GM23248 (cell line): ENCODE measurements around the gene KRCC1. TPM values are rescaled to one million over a fixed set of nuclear protein-coding genes. Genes with fewer than 3 reads are reported as not detected.

Experiments
- DNase-seq: peaks from one replicate; pipeline ENCODE4 v3.0.0-alpha.2; 2015
- H2AFZ ChIP-seq: fragments of 200-600 bp; sonication (generic); 2 replicates; pipeline ENCODE4 v1.6.1; 2016; ENCODE audit warnings: antibody characterized with exemption
- H3F3A ChIP-seq: fragments of 200-600 bp; sonication (generic); 2 replicates; pipeline ENCODE4 v1.6.1; 2016; ENCODE audit warnings: mild to moderate bottlenecking, antibody characterized with exemption, mixed run types; ENCODE audit not compliant: insufficient read depth
- H3K27ac ChIP-seq: fragments of 200-600 bp; sonication (generic); 2 replicates; pipeline ENCODE4 v1.5.1; 2016; ENCODE audit warnings: mild to moderate bottlenecking
- H3K27me3 ChIP-seq: fragments of 200-600 bp; sonication (generic); replicated peaks from 2 replicates; pipeline ENCODE4 v1.6.1; 2016; ENCODE audit warnings: mild to moderate bottlenecking; ENCODE audit not compliant: insufficient read depth
- H3K36me3 ChIP-seq: fragments of 200-600 bp; sonication (generic); 2 replicates; pipeline ENCODE4 v1.6.1; 2016; ENCODE audit warnings: low read depth, mild to moderate bottlenecking
- H3K4me1 ChIP-seq: fragments of 200-600 bp; sonication (generic); 2 replicates; pipeline ENCODE4 v1.6.1; 2016; ENCODE audit warnings: mild to moderate bottlenecking; ENCODE audit not compliant: insufficient read depth
- H3K4me2 ChIP-seq: fragments of 200-600 bp; sonication (generic); one replicate; pipeline ENCODE4 v1.6.1; 2016; ENCODE audit warnings: mild to moderate bottlenecking; ENCODE audit not compliant: unreplicated experiment
- H3K4me3 ChIP-seq: fragments of 200-600 bp; sonication (generic); 2 replicates; pipeline ENCODE4 v1.5.1; 2016; ENCODE audit warnings: mild to moderate bottlenecking
- H3K79me2 ChIP-seq: fragments of 200-600 bp; sonication (generic); 2 replicates; pipeline ENCODE4 v1.6.1; 2016; ENCODE audit warnings: mild to moderate bottlenecking; ENCODE audit not compliant: insufficient read depth
- H3K9ac ChIP-seq: fragments of 200-600 bp; sonication (generic); 2 replicates; pipeline ENCODE4 v1.6.1; 2016; ENCODE audit warnings: mild to moderate bottlenecking
- H3K9me2 ChIP-seq: fragments of 200-600 bp; sonication (generic); 2 replicates; pipeline ENCODE4 v1.6.1; 2016; ENCODE audit warnings: mixed run types, mild to moderate bottlenecking, moderate library complexity; ENCODE audit not compliant: insufficient read depth
- H3K9me3 ChIP-seq: fragments of 200-600 bp; sonication (generic); one replicate; pipeline ENCODE4 v1.6.1; 2017; ENCODE audit warnings: low read depth
- H4K20me1 ChIP-seq: fragments of 200-600 bp; sonication (generic); 2 replicates; pipeline ENCODE4 v1.6.0; 2016; ENCODE audit not compliant: insufficient read depth
- EZH2 ChIP-seq: fragments of 200-600 bp; sonication (generic); IDR thresholded peaks from 2 replicates; pipeline ENCODE4 v1.6.1; 2018; ENCODE audit warnings: antibody characterized with exemption, mild to moderate bottlenecking; ENCODE audit not compliant: insufficient read depth, poor library complexity, severe bottlenecking
- EZH2phosphoT487 ChIP-seq: fragments of 200-600 bp; sonication (generic); IDR thresholded peaks from 2 replicates; pipeline ENCODE4 v1.6.1; 2018; ENCODE audit warnings: antibody characterized with exemption, moderate library complexity, mild to moderate bottlenecking, low read depth; ENCODE audit not compliant: insufficient read depth
- WGBS, 2 experiments: methylation state at CpG; one replicate each; pipeline ENCODE4 v1.1.6; 2015 to 2017; ENCODE audit warnings: low lambda C conversion rate in 2 of 2, low coverage in 1 of 2; ENCODE audit errors: missing lambda C conversion rate in 2 of 2; 5-methylcytosine and 5-hydroxymethylcytosine counted together
- in situ Hi-C: fragments of 300-500 bp; cut with MboI; formaldehyde crosslinking; loops from 2 replicates; pipeline ENCODE4 v1.15.0; 2020
- polyA plus RNA-seq: library from polyadenylated mRNA; unstranded; fragments of >200 nt; fragmentation: Nextera tagmentation; extraction: Ambion mirVana; gene quantifications from 2 replicates; pipeline ENCODE4 v1.2.1, GENCODE V29; 2016
- total RNA-seq: library from RNA; depleted of rRNA; stranded (reverse); fragments of >200 nt; shearing (Covaris generic); gene quantifications from 2 replicates; pipeline ENCODE4 v1.2.3, GENCODE V29; 2014

Gene KRCC1
- total and polyA plus RNA-seq, 2 experiments from 2014 or later, result 33.1 to 41.3 TPM

GRCh38 chr2:88074150-88074549, 18.6 kb upstream of the KRCC1 start:
- DNase-seq, result no peak
- Histone ChIP-seq H3K27ac (no peak overlapping the region), H3K4me3 (no peak overlapping the region), H3F3A (peaks cover 4% of the 10 kb centered on the region; the same call in 1 of the 2 replicates), H3K4me1 (peaks cover 6% of the 10 kb centered on the region), H3K36me3 (no peaks in the 10 kb centered on the region), H3K9me2 (no peaks in the 10 kb centered on the region), H3K79me2 (no peaks in the 10 kb centered on the region), H3K9me3 (no peaks in the 10 kb centered on the region), H4K20me1 (no peaks in the 10 kb centered on the region), H3K27me3 (no peaks in the 10 kb centered on the region), H2AFZ (no peak overlapping the region), H3K4me2 (no peak overlapping the region), H3K9ac (no peak overlapping the region)
- TF ChIP-seq EZH2, result no peak
- TF ChIP-seq EZH2phosphoT487, result no peak
- in situ Hi-C loops, result no loop called here

GRCh38 chr2:88071365-88071764, 15.8 kb upstream of the KRCC1 start:
- no peak for DNase-seq
- H3K27ac ChIP-seq, result no peak overlapping the region
- peaks cover 6% of the 10 kb centered on the region for H3K4me1 ChIP-seq
- H3K36me3 ChIP-seq, result no peaks in the 10 kb centered on the region
- H3K9ac ChIP-seq, result no peak overlapping the region
- no peaks in the 10 kb centered on the region for H3K79me2 ChIP-seq
- H3K4me3 ChIP-seq, result no peak overlapping the region
- in situ Hi-C loops, result no loop called here
- H2AFZ ChIP-seq, result no peak overlapping the region
- peaks cover 4% of the 10 kb centered on the region; the same call in 1 of the 2 replicates for H3F3A ChIP-seq
- TF ChIP-seq EZH2phosphoT487 (no peak), EZH2 (no peak)
- 69 to 71% methylated on average over 2 of the region's 2 CpGs for WGBS, 2 experiments
- H3K27me3 ChIP-seq, result no peaks in the 10 kb centered on the region; the same call in 1 of the 2 replicates
- no peaks in the 10 kb centered on the region for H4K20me1 ChIP-seq
- H3K4me2 ChIP-seq, result no peak overlapping the region
- no peaks in the 10 kb centered on the region for H3K9me3 ChIP-seq
- H3K9me2 ChIP-seq, result no peaks in the 10 kb centered on the region

GRCh38 chr2:88070055-88070454, 14.5 kb upstream of the KRCC1 start:
- peaks cover under 1% of the 10 kb centered on the region; the same call in 1 of the 2 replicates for H3K4me1 ChIP-seq
- in situ Hi-C loops, result no loop called here
- H3K27ac ChIP-seq, result no peak overlapping the region
- H4K20me1 ChIP-seq, result no peaks in the 10 kb centered on the region
- 76 to 79% methylated on average over 1 of the region's 1 CpG for WGBS, 2 experiments
- H3K9ac ChIP-seq, result no peak overlapping the region
- H3K36me3 ChIP-seq, result no peaks in the 10 kb centered on the region
- DNase-seq, result no peak
- no peaks in the 10 kb centered on the region for H3K9me2 ChIP-seq
- no peaks in the 10 kb centered on the region for H3K9me3 ChIP-seq
- no peak for TF ChIP-seq EZH2phosphoT487
- TF ChIP-seq EZH2, result no peak
- peaks cover under 1% of the 10 kb centered on the region; the same call in 1 of the 2 replicates for H3F3A ChIP-seq
- H3K79me2 ChIP-seq, result no peaks in the 10 kb centered on the region
- no peak overlapping the region for H3K4me3 ChIP-seq
- H3K4me2 ChIP-seq, result no peak overlapping the region
- no peak overlapping the region for H2AFZ ChIP-seq
- H3K27me3 ChIP-seq, result no peaks in the 10 kb centered on the region; the same call in 1 of the 2 replicates

- no peak overlapping the region for H3K4me3 ChIP-seq
- no peak overlapping the region for H3K4me2 ChIP-seq
- no peaks in the 10 kb centered on the region for H3K79me2 ChIP-seq
- no peaks in the 10 kb centered on the region for H3K36me3 ChIP-seq
- in situ Hi-C loops, result no loop called here
- no peak overlapping the region for H3K9ac ChIP-seq
- H3K9me3 ChIP-seq, result no peaks in the 10 kb centered on the region
- no peak overlapping the region for H3K27ac ChIP-seq
- no peaks in the 10 kb centered on the region for H4K20me1 ChIP-seq
- no peak overlapping the region for H2AFZ ChIP-seq
- no peaks in the 10 kb centered on the region; the same call in 1 of the 2 replicates for H3K27me3 ChIP-seq
- H3K9me2 ChIP-seq, result no peaks in the 10 kb centered on the region
- no peaks in the 10 kb centered on the region for H3F3A ChIP-seq
- H3K4me1 ChIP-seq, result no peaks in the 10 kb centered on the region
- no peak for DNase-seq
- TF ChIP-seq EZH2 (no peak), EZH2phosphoT487 (no peak)
These were observed 13.5 kb upstream of the KRCC1 start for GRCh38 chr2:88069117-88069516.

GRCh38 chr2:88068044-88068443, 12.5 kb upstream of the KRCC1 start:
- no peak for DNase-seq
- no peak overlapping the region for H2AFZ ChIP-seq
- H3K9me2 ChIP-seq, result no peaks in the 10 kb centered on the region
- TF ChIP-seq EZH2phosphoT487, result no peak
- TF ChIP-seq EZH2, result no peak
- no peaks in the 10 kb centered on the region for H3K36me3 ChIP-seq
- no peaks in the 10 kb centered on the region for H3K9me3 ChIP-seq
- H4K20me1 ChIP-seq, result no peaks in the 10 kb centered on the region
- WGBS, 2 experiments, result 43 to 48% methylated on average over 2 of the region's 2 CpGs
- H3K79me2 ChIP-seq, result no peaks in the 10 kb centered on the region
- no peak overlapping the region for H3K4me2 ChIP-seq
- H3K27ac ChIP-seq, result no peak overlapping the region
- H3K27me3 ChIP-seq, result no peaks in the 10 kb centered on the region; the same call in 1 of the 2 replicates
- in situ Hi-C loops, result no loop called here
- H3K4me3 ChIP-seq, result no peak overlapping the region
- H3K4me1 ChIP-seq, result no peaks in the 10 kb centered on the region
- H3K9ac ChIP-seq, result no peak overlapping the region
- H3F3A ChIP-seq, result no peaks in the 10 kb centered on the region
